ENCODE data around the gene CAV1. TPM values are rescaled to one million over a fixed set of nuclear protein-coding genes. Genes with fewer than 3 reads are reported as not detected.

CAV1 gene
- polyA plus RNA-seq, 1 donor from 2014 or later = not detected

- Histone ChIP-seq H3K79me2 (replicated peaks; ENCODE audit: insufficient read depth, low read length) (no peaks in the 10 kb centered on the region), H4K20me1 (ENCODE audit: insufficient read depth) (no peaks in the 10 kb centered on the region), H3K36me3 (ENCODE audit: insufficient read depth, low read length) (no peaks in the 10 kb centered on the region), H3K9me3 (ENCODE audit: low read length) (no peaks in the 10 kb centered on the region), H2AFZ (ENCODE audit: low read depth, low read length) (no peak overlapping the region), H3K9me2 (ENCODE audit: insufficient read depth, low read length) (no peaks in the 10 kb centered on the region), H3K27me3 (ENCODE audit: insufficient read depth, low read depth, low read length) (no peaks in the 10 kb centered on the region), H3K9ac (ENCODE audit: low read length) (no peak overlapping the region), H3F3A (ENCODE audit: insufficient read depth, low read length, poor library complexity, severe bottlenecking) (no peaks in the 10 kb centered on the region), H3K4me3 (ENCODE audit: low read length) (no peak overlapping the region), H3K27ac (ENCODE audit: low read length) (no peak overlapping the region), H3K4me2 (ENCODE audit: low read length) (no peak overlapping the region)
- TF ChIP-seq REST (IDR thresholded peaks at IDR 0.05; ENCODE audit: borderline replicate concordance) (no peak), EZH2 (IDR thresholded peaks at IDR 0.05; ENCODE audit: borderline replicate concordance, insufficient read depth, low read length, poor library complexity, severe bottlenecking) (no peak), CTCF (IDR thresholded peaks at IDR 0.05; ENCODE audit: poor library complexity, severe bottlenecking) (no peak), EP300 (conservative IDR thresholded peaks at IDR 0.05; ENCODE audit: poor library complexity, severe bottlenecking) (no peak), POLR2AphosphoS5 (IDR thresholded peaks at IDR 0.05) (no peak), RAD21 (conservative IDR thresholded peaks at IDR 0.05) (no peak), SMC3 (conservative IDR thresholded peaks at IDR 0.05; ENCODE audit: poor library complexity) (no peak)
These were observed 28.5 kb downstream of the CAV1 start for GRCh38 chr7:116553168-116553964.

DNA sequence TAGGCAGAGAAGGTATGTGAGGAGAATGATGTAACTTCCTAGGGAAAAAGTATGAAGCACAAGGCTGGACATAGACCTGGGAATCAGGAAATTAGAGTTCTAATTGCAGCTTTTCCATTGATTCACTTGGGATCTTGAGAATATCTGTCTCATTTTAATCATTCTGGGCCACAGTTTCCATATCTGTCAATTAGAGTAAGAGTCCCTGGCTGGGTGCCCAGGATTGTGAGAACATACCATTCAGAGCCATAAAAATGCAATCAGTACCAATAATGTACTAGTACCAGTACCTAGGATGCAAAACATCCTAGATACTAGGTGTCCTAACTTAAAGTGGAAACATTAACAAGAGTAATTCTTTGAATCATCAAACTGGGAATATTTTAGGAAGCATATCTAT lies 29.6 kb downstream of the CAV1 start:
- no peaks in the 10 kb centered on the region for H3K9me3 ChIP-seq (ENCODE audit: low read length)
- no peaks in the 10 kb centered on the region for H3K9me2 ChIP-seq (ENCODE audit: insufficient read depth, low read length)
- H3K4me3 ChIP-seq (ENCODE audit: low read length) = no peak overlapping the region
- H3K27ac ChIP-seq (ENCODE audit: low read length) = no peak overlapping the region
- H4K20me1 ChIP-seq (ENCODE audit: insufficient read depth) = no peaks in the 10 kb centered on the region
- H3K4me2 ChIP-seq (ENCODE audit: low read length) = no peak overlapping the region
- no peaks in the 10 kb centered on the region for H3K27me3 ChIP-seq (ENCODE audit: insufficient read depth, low read depth, low read length)
- no peaks in the 10 kb centered on the region for H3F3A ChIP-seq (ENCODE audit: insufficient read depth, low read length, poor library complexity, severe bottlenecking)
- H3K9ac ChIP-seq (ENCODE audit: low read length) = no peak overlapping the region
- no peaks in the 10 kb centered on the region for H3K36me3 ChIP-seq (ENCODE audit: insufficient read depth, low read length)
- TF ChIP-seq CTCF (IDR thresholded peaks at IDR 0.05; ENCODE audit: poor library complexity, severe bottlenecking) (no peak), RAD21 (conservative IDR thresholded peaks at IDR 0.05) (no peak), MXI1 (conservative IDR thresholded peaks at IDR 0.05; ENCODE audit: poor library complexity, severe bottlenecking) (no peak), EP300 (conservative IDR thresholded peaks at IDR 0.05; ENCODE audit: poor library complexity, severe bottlenecking) (no peak), TAF1 (IDR thresholded peaks at IDR 0.05; ENCODE audit: low read depth) (no peak), EZH2 (IDR thresholded peaks at IDR 0.05; ENCODE audit: borderline replicate concordance, insufficient read depth, low read length, poor library complexity, severe bottlenecking) (no peak), REST (IDR thresholded peaks at IDR 0.05; ENCODE audit: borderline replicate concordance) (no peak), SMC3 (conservative IDR thresholded peaks at IDR 0.05; ENCODE audit: poor library complexity) (no peak)
- H3K79me2 ChIP-seq (replicated peaks; ENCODE audit: insufficient read depth, low read length) = no peaks in the 10 kb centered on the region
- no peak overlapping the region for H2AFZ ChIP-seq (ENCODE audit: low read depth, low read length)
